Left lung (tissue), 14 donors: ENCODE results near the gene KRTAP4-5. TPM values are rescaled to one million over a fixed set of nuclear protein-coding genes. Genes with fewer than 3 reads are reported as not detected.
"Not testable (repeated sequence)": the region's sequence is repeated elsewhere in the genome, so short reads cannot be mapped to it uniquely, and the experiment has no call there.

Experiments
- ATAC-seq: fragments of 200-7000 bp; cut with Tn5 transposase; one replicate; pipeline ENCODE4 v1.9.1; 2020; ENCODE audit warnings: moderate library complexity
- DNase-seq, 4 donors: peaks; one replicate each; pipeline ENCODE4 v3.0.0-alpha.2; 2013 to 2020
- H3K27ac ChIP-seq, 2 donors: fragments of 200-600 bp; sonication (generic) in 1 of 2; one replicate each; pipeline versions ENCODE4 v1.5.0 to v1.8.0; 2020 to 2021
- H3K27me3 ChIP-seq, 2 donors: fragments of 200-600 bp; sonication (generic) in 1 of 2; one replicate each; pipeline versions ENCODE4 v1.5.0 to v1.8.0; 2020 to 2021
- H3K36me3 ChIP-seq, 2 donors: fragments of 200-600 bp; sonication (generic) in 1 of 2; one replicate each; pipeline versions ENCODE4 v1.5.0 to v1.8.0; 2020 to 2021
- H3K4me1 ChIP-seq, 2 donors: fragments of 200-600 bp; one replicate each; pipeline ENCODE4 v1.8.0; 2021
- H3K4me3 ChIP-seq, 2 donors: fragments of 200-600 bp; sonication (generic) in 1 of 2; one replicate each; pipeline versions ENCODE4 v1.5.0 to v1.8.0; 2020 to 2021; ENCODE audit warnings: mild to moderate bottlenecking in 1 of 2
- H3K9me3 ChIP-seq, 2 donors: fragments of 200-600 bp; sonication (generic) in 1 of 2; one replicate each; pipeline versions ENCODE4 v1.5.0 to v1.8.0; 2020 to 2021
- intact Hi-C, 2 donors: fragments of 100-400 bp; cut with DNase I; formaldehyde crosslinking; loops; one replicate each; pipeline versions ENCODE4 v1.11.2 to v1.14.2; 2022
- long read RNA-seq, 12 donors: library from polyadenylated mRNA in 2 of 12; unstranded in 2 of 12; transcript quantifications; one replicate each; pipeline ENCODE4 v2.0.0 and lab custom pipeline, GENCODE V29; 2019 to 2026
- polyA plus RNA-seq, 6 donors: library from polyadenylated mRNA; unstranded; fragments of 120-200 nt; gene quantifications; one replicate each; pipeline ENCODE4 v1.2.1, GENCODE V29; 2013; ENCODE audit not compliant: insufficient read length in 6 of 6
- total RNA-seq, 2 donors: library from RNA; stranded (reverse); fragmentation: NEBNext Ultra II Directional; extraction: Animal tissue kit (Norgen Biotek cat#: 25700); gene quantifications; one replicate each; pipeline ENCODE4 v1.2.1, GENCODE V29; 2021
- TF ChIP-seq, protein P1 (sequence below), 2 donors: fragments of 200-600 bp; sonication (generic) in 1 of 2; IDR thresholded peaks; one replicate each; pipeline versions ENCODE4 v1.5.0 to v1.8.0; 2021; ENCODE audit warnings: antibody characterized with exemption in 2 of 2
- donor health status: DM: no; HTN: yes; CAD: no.
- donor health status: DM: no; HTN: no; CAD: no.

KRTAP4-5 gene
- total RNA-seq, result not detected
- not detected for polyA plus RNA-seq
- long read RNA-seq, donor 1, result 0 reads
- long read RNA-seq, donor 2, result 0 reads
- long read RNA-seq, donor 3, result 0 reads
- long read RNA-seq, donor 4, result 0 reads
- long read RNA-seq, donor 5, result 0 reads
- long read RNA-seq, donor 6, result 0 reads
- long read RNA-seq, donor 7, result 0 reads
- long read RNA-seq, donor 8, result 0 reads
- long read RNA-seq, donor 9, result 0 reads
- long read RNA-seq, donor 10, result 0 reads
- long read RNA-seq, donor 11, result 0 reads
- long read RNA-seq, donor 12, result 0 reads

DNA sequence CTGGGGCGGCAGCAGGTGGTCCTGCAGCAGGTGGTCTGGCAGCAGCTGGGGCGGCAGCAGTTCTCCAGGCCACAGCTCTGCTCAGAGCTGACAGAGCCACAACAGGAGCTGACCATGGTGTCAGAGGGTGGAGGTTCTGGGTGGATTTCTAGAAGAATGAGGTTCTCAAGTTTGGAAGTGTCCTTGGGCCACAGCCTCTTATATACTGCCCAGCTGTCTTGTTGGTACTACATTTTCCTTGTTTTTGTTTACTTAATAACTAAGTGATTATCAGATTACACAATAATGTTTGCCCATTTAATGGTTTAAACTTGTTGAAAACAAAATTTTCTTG is at the start of gene KRTAP4-5:
KRTAP4-5 (minus strand) TSS at position 174 of the 334 bp plus-strand sequence; CDS start at position 116, 58 bp downstream.
- no peak within 1 kb of the TSS for H3K27ac ChIP-seq
- no peaks in the 10 kb centered on the region for H3K9me3 ChIP-seq
- no peak within 1 kb of the TSS for H3K4me3 ChIP-seq
- DNase-seq, result no peak
- H3K36me3 ChIP-seq, result no peaks in the 10 kb centered on the region
- TF ChIP-seq, protein P1, sequence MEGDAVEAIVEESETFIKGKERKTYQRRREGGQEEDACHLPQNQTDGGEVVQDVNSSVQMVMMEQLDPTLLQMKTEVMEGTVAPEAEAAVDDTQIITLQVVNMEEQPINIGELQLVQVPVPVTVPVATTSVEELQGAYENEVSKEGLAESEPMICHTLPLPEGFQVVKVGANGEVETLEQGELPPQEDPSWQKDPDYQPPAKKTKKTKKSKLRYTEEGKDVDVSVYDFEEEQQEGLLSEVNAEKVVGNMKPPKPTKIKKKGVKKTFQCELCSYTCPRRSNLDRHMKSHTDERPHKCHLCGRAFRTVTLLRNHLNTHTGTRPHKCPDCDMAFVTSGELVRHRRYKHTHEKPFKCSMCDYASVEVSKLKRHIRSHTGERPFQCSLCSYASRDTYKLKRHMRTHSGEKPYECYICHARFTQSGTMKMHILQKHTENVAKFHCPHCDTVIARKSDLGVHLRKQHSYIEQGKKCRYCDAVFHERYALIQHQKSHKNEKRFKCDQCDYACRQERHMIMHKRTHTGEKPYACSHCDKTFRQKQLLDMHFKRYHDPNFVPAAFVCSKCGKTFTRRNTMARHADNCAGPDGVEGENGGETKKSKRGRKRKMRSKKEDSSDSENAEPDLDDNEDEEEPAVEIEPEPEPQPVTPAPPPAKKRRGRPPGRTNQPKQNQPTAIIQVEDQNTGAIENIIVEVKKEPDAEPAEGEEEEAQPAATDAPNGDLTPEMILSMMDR (IDR thresholded peaks at IDR 0.05), result no peak
- no peaks in the 10 kb centered on the region for H3K4me1 ChIP-seq
- intact Hi-C loops, result no loop called here
- no peak for ATAC-seq
- H3K27me3 ChIP-seq, result peaks cover 0 to 6% of the 10 kb centered on the region in 2 donors

- H3K4me1 ChIP-seq, result no peaks in the 10 kb centered on the region
- intact Hi-C loops, result no loop called here
- no peaks in the 10 kb centered on the region for H3K27me3 ChIP-seq
- TF ChIP-seq, protein P1 (IDR thresholded peaks at IDR 0.05), result no peak
- peaks cover 0 to 5% of the 10 kb centered on the region in 2 donors for H3K9me3 ChIP-seq
- no peaks in the 10 kb centered on the region for H3K36me3 ChIP-seq
- ATAC-seq, result no peak
- DNase-seq, result no peak
- H3K4me3 ChIP-seq, result no peak overlapping the region
- no peak overlapping the region for H3K27ac ChIP-seq
Observed at GRCh38 chr17:41196068-41196467, 46.4 kb upstream of the KRTAP4-5 start.

GRCh38 chr17:41190328-41190727 is 40.7 kb upstream of the KRTAP4-5 start:
- TF ChIP-seq, protein P1 (IDR thresholded peaks at IDR 0.05), result no peak
- Histone ChIP-seq H3K9me3 (no peaks in the 10 kb centered on the region), H3K4me1 (no peaks in the 10 kb centered on the region), H3K27ac (no peak overlapping the region), H3K4me3 (no peak overlapping the region), H3K27me3 (peaks cover 0 to 18% of the 10 kb centered on the region in 2 donors), H3K36me3 (no peaks in the 10 kb centered on the region)
- ATAC-seq (no peak), DNase-seq (no peak)
- intact Hi-C loops, result no loop called here

DNA sequence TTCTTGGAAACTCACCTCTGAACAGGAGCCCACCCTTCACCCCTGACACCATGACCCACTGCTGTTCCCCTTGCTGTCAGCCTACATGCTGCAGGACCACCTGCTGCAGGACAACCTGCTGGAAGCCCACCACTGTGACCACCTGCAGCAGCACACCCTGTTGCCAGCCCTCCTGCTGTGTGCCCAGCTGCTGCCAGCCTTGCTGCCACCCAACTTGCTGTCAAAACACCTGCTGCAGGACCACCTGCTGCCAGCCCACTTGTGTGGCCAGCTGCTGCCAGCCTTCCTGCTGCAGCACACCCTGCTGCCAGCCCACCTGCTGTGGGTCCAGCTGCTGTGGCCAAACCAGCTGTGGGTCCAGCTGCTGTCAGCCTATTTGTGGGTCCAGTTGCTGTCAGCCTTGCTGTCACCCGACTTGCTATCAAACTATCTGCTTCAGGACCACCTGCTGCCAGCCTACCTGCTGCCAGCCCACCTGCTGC is 40.3 kb upstream of the KRTAP4-5 start, which contains the start of gene KRTAP9-1:
KRTAP9-1 (plus strand) TSS at position 51 of the 482 bp plus-strand sequence; CDS start at position 51, 0 bp downstream.
- H3K4me3 ChIP-seq, H3K27ac ChIP-seq, intact Hi-C loops, H3K9me3 ChIP-seq, DNase-seq, H3K36me3 ChIP-seq, H3K4me1 ChIP-seq, ATAC-seq: not testable (repeated sequence)
- H3K27me3 ChIP-seq, result peaks cover 0 to 18% of the 10 kb centered on the region in 2 donors

- Histone ChIP-seq H3K36me3 (no peaks in the 10 kb centered on the region), H3K4me3 (no peak overlapping the region), H3K4me1 (no peaks in the 10 kb centered on the region), H3K27me3 (peaks cover 0 to 18% of the 10 kb centered on the region in 2 donors), H3K9me3 (no peaks in the 10 kb centered on the region), H3K27ac (no peak overlapping the region)
- DNase-seq (peak in 1 of 4 donors; percentile 43), ATAC-seq (no peak)
- intact Hi-C loops, result no loop called here
- TF ChIP-seq, protein P1 (IDR thresholded peaks at IDR 0.05), result no peak
Observed at GRCh38 chr17:41186872-41187271, 37.2 kb upstream of the KRTAP4-5 start.
